GM19099 (cell line): ENCODE data around the gene GCKR.

ENCODE experiments used
- POLR2A ChIP-seq: IDR thresholded peaks from 3 replicates; pipeline ENCODE4 v1.6.1; 2011; ENCODE audit warnings: low read depth; ENCODE audit not compliant: insufficient read length; ENCODE audit errors: extremely low read depth

GCKR gene, protein sequence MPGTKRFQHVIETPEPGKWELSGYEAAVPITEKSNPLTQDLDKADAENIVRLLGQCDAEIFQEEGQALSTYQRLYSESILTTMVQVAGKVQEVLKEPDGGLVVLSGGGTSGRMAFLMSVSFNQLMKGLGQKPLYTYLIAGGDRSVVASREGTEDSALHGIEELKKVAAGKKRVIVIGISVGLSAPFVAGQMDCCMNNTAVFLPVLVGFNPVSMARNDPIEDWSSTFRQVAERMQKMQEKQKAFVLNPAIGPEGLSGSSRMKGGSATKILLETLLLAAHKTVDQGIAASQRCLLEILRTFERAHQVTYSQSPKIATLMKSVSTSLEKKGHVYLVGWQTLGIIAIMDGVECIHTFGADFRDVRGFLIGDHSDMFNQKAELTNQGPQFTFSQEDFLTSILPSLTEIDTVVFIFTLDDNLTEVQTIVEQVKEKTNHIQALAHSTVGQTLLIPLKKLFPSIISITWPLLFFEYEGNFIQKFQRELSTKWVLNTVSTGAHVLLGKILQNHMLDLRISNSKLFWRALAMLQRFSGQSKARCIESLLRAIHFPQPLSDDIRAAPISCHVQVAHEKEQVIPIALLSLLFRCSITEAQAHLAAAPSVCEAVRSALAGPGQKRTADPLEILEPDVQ

DNA sequence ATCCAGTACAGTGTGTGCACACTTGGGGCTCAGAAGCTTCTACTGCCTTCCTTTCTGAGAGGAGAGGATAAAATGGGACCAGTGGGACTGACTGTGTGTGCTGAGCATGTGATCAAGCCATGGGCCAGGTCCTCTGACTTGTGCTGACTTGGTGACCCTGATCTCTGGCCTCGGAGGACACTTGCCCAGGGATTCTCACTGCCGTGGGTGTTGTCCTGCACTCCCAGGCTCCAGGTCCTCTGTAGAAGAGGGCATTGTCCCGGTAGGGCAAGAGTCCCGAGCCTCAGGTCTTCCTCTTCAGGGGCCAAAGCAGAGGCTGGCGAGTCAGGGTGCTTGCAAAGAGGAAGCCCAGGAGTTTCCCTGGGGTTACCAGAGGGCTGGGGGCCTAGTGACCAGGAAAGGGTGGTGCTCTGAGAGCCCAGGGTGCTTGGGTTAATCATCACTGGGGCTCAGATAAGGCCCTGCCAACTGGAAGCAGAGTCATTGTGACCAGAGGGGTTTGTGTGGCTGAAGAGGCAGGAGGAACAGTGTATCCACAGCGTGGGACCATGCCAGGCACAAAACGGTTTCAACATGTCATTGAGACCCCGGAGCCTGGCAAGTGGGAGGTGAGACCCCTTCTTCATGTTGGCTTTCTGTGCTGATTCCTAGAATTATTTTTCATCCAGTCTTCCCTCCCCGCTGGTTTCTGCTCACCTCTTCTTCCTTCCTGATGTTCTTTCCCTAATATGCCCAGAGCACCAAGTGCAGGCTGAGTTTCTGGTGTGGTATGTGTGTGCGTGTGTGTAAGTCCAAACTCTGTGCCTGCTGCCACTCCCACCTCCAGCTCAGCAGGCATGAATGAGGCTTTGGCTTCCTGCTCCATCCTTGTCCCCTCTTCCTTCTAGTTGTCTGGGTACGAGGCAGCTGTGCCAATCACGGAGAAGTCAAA lies at the start of gene GCKR:
GCKR (plus strand) TSS at position 483 of the 931 bp plus-strand sequence; CDS start at position 549, 66 bp downstream.
- no peak for TF ChIP-seq POLR2A

DNA sequence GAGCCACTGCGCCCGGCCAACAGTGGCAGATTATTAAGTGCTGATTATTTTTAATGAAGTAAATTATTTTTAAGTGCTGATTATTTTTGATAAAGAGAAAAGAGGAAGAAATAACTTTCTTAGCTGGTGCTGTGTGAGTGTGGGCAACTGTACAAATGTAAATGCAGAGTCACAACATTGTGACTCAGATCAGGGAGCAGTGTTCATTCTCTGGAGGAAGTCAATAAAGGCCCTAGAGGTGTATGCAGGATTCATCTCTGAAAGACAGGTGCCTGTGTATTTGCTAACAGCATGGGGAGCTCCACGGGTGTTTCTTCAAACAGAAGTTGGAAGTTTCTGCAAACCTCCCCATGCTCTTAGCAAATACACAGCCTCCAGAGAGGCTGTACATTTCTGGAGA lies 48.3 kb upstream of the GCKR start:
- TF ChIP-seq POLR2A: no peak

DNA sequence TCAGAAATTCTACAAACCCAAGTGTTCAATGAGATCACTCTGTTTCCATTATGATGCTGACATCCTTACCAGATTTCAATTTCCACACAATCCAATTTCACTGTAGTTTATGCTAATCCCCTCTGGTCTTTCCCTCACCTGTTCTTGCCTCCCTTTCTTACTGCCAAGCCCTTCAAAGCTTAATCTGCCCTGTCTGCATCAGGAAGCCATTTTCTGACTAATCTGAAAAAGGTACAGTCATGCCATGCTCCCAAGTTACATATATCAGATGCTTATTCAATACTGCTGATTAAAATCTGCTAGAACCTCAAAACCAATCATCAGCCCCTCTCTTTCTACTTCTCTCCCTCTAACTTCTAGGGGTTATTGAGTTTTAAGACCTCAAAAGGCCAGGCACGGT lies 45.5 kb upstream of the GCKR start:
- no peak for TF ChIP-seq POLR2A

DNA sequence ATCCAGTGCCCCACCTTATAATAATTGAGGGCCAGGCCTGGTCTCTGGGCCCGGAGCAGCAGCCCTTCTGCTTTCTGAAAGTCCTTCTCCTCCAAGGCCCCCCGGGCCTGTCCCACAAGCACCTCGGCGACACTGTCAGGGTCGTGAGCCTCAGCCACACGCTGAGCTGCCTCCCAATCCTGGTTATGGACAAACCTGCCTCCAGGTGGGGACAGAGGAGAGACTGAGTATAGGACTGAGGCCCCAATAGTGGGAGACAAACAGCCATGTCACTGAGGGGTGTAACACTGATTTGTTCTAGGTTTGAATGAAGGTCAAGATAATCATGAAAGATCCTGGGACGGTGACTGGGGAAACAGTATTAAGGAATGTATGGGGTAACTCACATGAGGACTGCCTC lies 42.7 kb upstream of the GCKR start:
- TF ChIP-seq POLR2A: no peak

DNA sequence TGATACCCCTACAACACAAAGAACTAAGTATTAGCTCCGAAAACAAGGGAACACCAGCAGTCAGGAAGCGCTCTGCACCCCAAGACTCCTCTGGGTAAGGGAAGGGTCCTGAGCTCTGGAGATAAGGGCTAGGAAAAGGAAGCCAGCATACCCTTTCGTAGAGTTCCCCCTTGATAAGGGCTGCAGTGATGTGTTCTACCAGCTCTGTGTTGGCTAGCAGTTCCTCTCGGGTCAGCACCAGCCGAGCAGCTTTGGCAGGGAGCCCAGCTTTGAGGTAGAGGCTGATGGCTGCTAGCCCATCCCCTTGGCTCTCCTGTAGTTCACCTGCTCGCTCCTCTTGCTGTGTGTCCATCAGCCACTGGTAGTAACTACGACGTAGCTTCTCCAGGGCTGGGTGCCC lies 35.5 kb upstream of the GCKR start:
- no peak for TF ChIP-seq POLR2A

DNA sequence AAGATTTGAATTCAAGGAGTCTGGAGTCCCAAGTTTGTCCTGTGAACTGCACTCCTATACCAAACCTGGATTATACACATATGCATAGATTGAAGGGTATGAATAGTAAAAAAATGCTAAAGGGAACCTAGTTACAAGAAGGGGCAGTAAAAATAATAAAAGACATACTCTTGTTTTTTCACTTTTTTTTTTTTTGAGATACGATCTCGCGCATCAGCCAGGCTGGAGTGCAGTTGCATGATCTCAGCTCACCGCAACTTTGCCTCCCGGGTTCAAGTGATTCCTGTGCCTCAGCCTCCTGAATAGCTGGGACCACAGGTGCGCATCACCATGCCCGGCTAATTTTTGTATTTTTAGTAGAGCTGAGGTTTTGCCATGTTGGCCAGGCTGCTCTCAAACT lies 32.2 kb upstream of the GCKR start:
- no peak for TF ChIP-seq POLR2A

DNA sequence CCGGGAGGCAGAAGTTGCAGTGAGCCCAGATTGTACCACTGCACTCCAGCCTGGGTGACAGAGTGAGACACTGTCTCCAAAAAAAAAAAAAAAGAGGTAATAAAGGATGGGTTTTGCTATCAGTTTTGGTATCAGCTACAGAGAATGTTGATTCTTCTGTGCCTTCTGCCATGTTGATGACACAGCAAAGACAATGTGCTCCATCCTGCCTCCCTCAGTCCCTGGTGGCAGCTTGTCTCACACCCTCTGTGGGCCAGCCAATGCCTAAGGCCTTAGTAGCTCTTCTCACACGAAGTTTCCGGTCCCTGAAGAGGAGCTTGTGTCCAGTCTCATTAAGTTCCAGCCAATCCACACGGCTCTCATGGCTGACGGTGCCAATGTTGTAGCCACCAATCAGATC lies 24.7 kb upstream of the GCKR start:
- no peak for TF ChIP-seq POLR2A

DNA sequence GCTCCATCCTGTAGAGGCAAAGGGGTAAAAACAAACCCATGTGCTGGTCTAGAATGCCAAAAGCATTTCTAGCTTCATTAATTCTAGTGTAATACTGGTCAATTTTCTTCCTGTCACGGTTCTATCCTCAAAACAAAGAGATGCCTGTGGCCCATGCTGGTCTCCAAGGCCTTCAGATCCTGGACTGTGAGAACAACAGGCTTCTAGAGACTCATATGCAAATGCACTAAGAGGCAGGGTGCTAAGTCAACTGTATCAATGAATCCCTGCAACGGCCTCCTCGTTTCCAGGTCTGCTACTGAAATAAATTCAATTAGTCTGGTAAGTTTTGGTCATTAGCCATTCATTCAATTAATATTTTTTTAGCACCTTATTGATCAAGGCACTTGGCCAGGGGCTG lies 11.1 kb upstream of the GCKR start:
- TF ChIP-seq POLR2A: no peak

DNA sequence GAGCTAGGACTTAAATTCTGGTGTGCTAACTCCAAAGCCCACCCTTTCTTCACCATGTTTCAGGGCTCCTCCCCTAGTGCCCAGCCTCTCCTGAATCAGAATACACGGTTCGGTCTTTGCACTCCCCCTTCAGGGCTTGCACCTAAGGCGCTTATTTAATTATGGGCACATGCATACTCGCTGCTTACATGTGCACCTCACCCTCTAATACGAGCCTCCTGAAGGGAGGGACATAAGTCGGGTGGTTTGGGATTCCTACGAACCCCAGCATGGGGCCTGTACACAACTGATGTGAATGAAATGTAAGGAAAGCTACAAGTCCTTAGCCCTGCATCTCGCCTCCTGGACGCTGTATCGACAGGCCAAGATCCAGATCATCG lies 7.5 kb upstream of the GCKR start:
- TF ChIP-seq POLR2A: no peak

DNA sequence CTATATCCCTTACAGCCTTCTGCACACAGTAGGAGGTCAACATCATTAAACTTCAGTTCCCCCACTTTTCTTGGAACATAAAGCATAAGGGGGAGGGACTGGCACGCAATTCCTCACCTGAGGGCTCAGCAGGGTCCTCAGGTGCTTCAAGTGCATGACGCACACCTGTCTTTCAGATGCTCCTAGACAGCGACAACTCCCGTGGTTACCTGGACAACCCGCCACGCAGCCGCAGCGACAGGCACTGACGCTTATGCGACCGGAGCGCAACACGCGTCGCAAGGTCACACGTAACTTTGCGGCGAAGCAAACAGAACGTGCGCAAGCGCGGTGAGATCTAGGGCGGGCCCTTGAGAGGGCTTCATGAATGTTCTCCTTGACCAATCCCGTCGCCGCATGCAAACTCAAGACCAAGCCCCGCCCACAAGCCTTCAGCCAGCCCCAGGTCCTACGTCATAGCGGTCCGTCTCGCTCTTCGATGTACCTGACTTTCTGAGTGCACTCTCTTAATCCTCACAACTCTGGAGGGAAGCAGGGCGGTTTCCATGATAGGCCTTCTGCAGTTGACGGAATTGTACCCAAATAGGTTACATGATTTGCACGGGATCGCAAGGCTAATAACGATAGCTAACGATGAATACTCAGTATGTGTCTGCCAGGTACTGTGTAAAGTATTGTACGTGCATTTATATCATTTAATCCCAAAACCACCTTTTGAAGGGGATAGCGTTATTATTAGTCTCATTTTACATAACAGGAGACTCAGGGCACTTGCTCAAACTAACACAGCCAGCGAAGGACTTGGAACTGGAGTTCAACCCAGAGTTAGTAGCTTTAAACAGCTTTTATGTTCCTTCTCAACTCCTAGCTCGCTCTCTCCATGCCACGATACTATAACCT lies 6.9 kb upstream of the GCKR start, which contains the start of gene IFT172:
IFT172 (minus strand) TSS at position 246 of the 900 bp plus-strand sequence; CDS start at position 156, 90 bp downstream.
- peak; percentile 61 for TF ChIP-seq POLR2A

DNA sequence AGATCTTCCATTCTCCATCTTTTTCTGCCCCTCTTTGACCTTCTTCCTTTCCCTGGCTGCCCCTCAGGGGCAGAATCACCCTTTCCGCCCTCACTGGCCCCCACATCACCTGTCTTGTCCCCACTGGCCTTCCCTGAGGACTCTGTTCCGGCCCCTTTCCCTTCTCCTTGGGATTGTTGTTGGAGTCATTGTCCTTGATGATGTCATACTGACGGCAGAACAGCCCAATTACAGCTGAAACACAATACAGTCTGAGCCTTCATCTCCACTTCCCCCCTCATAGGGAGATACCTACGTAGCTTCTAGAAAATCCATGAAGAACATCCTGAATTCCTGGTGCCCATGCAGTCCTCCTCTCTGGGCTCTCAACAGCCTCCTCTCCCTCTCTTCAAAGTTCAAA lies 4.1 kb upstream of the GCKR start:
- TF ChIP-seq POLR2A: no peak

DNA sequence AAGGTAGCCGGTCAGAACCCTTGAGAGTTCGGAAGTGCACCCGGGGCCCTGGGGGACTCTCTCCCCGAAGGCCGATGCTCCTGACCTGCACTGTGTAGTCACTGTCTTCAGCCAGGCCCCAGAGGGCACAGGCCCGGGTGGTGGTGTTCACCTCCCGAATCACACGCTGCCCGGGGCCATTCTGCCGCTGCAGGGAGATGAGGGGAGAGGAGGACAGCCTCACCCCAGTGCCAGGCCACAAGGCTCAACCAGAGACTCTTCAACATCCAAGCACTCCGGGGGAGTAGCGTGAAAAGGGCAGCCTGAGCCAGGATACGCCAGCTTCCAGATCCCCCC lies 2.7 kb upstream of the GCKR start:
- no peak for TF ChIP-seq POLR2A

DNA sequence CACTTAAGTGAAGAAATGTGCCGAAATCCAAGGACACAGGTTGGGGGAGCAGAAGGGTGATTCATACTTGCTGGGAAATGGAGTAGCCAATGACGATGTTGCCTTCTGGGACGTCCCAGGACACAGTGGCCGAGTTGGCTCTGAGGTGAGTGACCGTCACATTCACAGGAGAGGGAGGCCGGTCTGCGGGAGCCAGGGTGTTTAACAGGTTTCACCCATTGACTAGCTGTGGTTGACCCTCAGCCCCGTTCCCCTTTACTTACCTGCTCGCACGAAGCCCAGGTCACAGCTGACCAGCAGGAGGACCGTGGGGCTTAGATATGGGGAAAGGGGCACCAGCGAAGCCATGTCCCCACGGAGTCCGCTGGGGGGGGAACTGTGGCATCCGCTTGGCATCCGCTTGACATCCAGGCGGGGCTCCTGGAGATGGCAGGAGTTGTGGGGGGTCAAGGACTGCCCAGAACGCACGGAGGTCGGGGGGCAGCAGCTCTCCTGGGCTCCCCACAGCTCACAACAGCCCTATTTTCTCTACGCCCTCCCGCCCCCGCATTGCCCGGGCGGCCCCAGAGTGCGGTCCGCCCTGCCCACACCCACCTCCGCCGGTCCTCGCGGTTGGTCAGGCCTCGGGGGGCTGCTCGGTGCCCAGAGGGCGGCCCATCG lies 2.2 kb upstream of the GCKR start:
- no peak for TF ChIP-seq POLR2A
